Fibroblast of lung (primary cell): Measurements from ENCODE around the gene COG4. TPM values are rescaled to one million over a fixed set of nuclear protein-coding genes. Genes with fewer than 3 reads are reported as not detected.
A peak's percentile ranks its signal among the peaks of the same experiment; 100 is the strongest.

Experiments
- DNase-seq, 2 donors: peaks; one replicate each; pipeline versions ENCODE4 v3.0.0 to v3.0.0-alpha.2; 2010; ENCODE audit warnings: low read depth in 2 of 2
- H2AFZ ChIP-seq: 2 replicates; pipeline ENCODE4 v1.5.1; 2012; ENCODE audit warnings: low read length, control low read depth, inconsistent platforms
- H3K27ac ChIP-seq: 2 replicates; pipeline ENCODE4 v1.5.1; 2011; ENCODE audit warnings: low read length, control low read depth; ENCODE audit not compliant: insufficient read depth
- H3K27me3 ChIP-seq: 2 replicates; pipeline ENCODE4 v1.5.1; 2011; ENCODE audit warnings: mild to moderate bottlenecking, low read length; ENCODE audit not compliant: control insufficient read depth, insufficient read depth
- H3K36me3 ChIP-seq: 2 replicates; pipeline ENCODE4 v1.5.1; 2011; ENCODE audit warnings: low read length; ENCODE audit not compliant: control insufficient read depth, insufficient read depth
- H3K4me1 ChIP-seq: 2 replicates; pipeline ENCODE4 v1.5.1; 2011; ENCODE audit warnings: low read length; ENCODE audit not compliant: control insufficient read depth, insufficient read depth; ENCODE audit errors: extremely low read depth
- H3K4me2 ChIP-seq: 2 replicates; pipeline ENCODE4 v1.5.1; 2011; ENCODE audit warnings: low read length, control low read depth; ENCODE audit not compliant: insufficient read depth; ENCODE audit errors: extremely low read depth
- H3K4me3 ChIP-seq, 4 experiments: fragments of 200-600 bp in 1 of 4; sonication (generic) in 1 of 4; replicated peaks in 1 of 4; 2 replicates each; pipeline ENCODE4 v1.5.1; 2011 to 2016; ENCODE audit warnings: low read length in 4 of 4, low read depth in 3 of 4, mild to moderate bottlenecking in 3 of 4, control low read depth in 2 of 4, inconsistent platforms in 1 of 4, mixed read lengths in 1 of 4; ENCODE audit not compliant: insufficient read depth in 1 of 4; ENCODE audit errors: control extremely low read depth in 1 of 4
- H3K79me2 ChIP-seq: 2 replicates; pipeline ENCODE4 v1.5.1; 2012; ENCODE audit warnings: mild to moderate bottlenecking, low read length, inconsistent platforms; ENCODE audit not compliant: control insufficient read depth, insufficient read depth
- H3K9ac ChIP-seq: 2 replicates; pipeline ENCODE4 v1.5.1; 2011; ENCODE audit warnings: mild to moderate bottlenecking, low read length, control low read depth; ENCODE audit not compliant: insufficient read depth
- H3K9me3 ChIP-seq: 2 replicates; pipeline ENCODE4 v1.5.1; 2012; ENCODE audit warnings: low read depth, low read length; ENCODE audit not compliant: control insufficient read depth, insufficient read depth
- H4K20me1 ChIP-seq: 2 replicates; pipeline ENCODE4 v1.5.1; 2011; ENCODE audit warnings: low read length; ENCODE audit not compliant: control insufficient read depth, insufficient read depth; ENCODE audit errors: extremely low read depth
- EZH2 ChIP-seq: IDR thresholded peaks from 2 replicates; pipeline ENCODE4 v1.5.1; 2012; ENCODE audit warnings: low read length, control low read depth, mild to moderate bottlenecking; ENCODE audit errors: missing control alignments
- polyA plus RNA-seq, 2 donors: library from polyadenylated mRNA; depleted of rRNA in 1 of 2; stranded (reverse) in 1 of 2; unstranded in 1 of 2; fragments of >200 nt; gene quantifications; 2 replicates each; pipeline ENCODE4 v1.2.1, GENCODE V29; 2011 to 2012; ENCODE audit warnings: missing spikeins in 1 of 2
- total RNA-seq: library from RNA; depleted of rRNA; stranded (reverse); fragments of >200 nt; gene quantifications from 2 replicates; pipeline ENCODE4 v1.2.1, GENCODE V29; 2014
- TF ChIP-seq, protein P1 (sequence below), 2 donors: IDR thresholded peaks in 1 of 2; conservative IDR thresholded peaks in 1 of 2; 1 replicate in 1 of 2; 2 replicates in 1 of 2; pipeline ENCODE4 v1.5.1; 2011 to 2012; ENCODE audit warnings: low read length in 2 of 2, control low read depth in 1 of 2, inconsistent platforms in 1 of 2, low read depth in 1 of 2, mild to moderate bottlenecking in 1 of 2

Gene COG4
- total and polyA plus RNA-seq, 2 donors (not counting 1 experiment from before 2014, with no cell fraction given), result 36.2 to 117 TPM

DNA sequence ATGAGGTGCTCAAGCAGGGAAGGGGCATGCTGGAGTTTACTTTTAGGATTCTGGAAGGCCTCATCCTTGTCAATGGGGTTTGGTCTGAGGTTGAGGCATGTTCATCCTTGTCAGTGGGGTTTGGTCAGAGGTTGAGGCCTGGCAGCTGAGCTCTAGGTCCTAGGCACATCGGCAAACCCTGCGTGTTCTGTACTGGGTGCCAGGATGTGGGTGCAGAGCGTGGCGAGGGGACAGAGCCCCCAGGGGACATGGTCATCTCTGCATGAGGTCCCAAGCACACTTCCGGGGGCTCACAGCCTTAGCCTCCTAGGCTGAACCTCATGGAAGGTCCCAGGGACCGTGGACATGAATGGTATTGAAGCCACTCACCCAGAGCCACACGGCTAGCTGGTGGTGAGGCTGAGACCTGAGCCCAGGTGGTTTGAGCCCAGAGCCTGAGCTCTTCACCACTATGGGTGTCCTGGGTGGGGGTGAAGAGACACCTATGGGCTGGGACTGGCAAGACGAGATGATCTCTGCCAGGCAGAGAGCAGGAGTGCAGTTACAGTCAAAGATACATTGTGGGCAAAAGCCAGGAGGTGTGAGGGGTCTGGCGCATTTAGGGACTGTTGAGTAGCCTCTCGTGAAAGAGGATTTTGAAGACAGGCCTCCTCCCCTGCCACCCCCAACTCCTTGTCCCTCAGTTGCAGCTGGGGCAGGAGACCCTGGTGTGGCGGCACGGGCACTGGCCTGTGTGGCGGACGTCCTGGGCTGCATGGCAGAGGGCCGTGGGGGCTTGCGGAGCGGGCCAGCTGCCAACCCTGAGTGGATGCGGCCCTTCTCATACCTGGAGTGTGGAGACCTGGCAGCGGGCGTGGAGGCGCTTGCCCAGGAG, 49.7 kb downstream of the COG4 start:
- no peak overlapping the region for H3K4me2 ChIP-seq
- no peak overlapping the region for H2AFZ ChIP-seq
- no peak overlapping the region for H3K27ac ChIP-seq
- TF ChIP-seq EZH2, result no peak
- TF ChIP-seq, protein P1, sequence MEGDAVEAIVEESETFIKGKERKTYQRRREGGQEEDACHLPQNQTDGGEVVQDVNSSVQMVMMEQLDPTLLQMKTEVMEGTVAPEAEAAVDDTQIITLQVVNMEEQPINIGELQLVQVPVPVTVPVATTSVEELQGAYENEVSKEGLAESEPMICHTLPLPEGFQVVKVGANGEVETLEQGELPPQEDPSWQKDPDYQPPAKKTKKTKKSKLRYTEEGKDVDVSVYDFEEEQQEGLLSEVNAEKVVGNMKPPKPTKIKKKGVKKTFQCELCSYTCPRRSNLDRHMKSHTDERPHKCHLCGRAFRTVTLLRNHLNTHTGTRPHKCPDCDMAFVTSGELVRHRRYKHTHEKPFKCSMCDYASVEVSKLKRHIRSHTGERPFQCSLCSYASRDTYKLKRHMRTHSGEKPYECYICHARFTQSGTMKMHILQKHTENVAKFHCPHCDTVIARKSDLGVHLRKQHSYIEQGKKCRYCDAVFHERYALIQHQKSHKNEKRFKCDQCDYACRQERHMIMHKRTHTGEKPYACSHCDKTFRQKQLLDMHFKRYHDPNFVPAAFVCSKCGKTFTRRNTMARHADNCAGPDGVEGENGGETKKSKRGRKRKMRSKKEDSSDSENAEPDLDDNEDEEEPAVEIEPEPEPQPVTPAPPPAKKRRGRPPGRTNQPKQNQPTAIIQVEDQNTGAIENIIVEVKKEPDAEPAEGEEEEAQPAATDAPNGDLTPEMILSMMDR (conservative IDR thresholded peaks at IDR 0.05 in 1 of 2, IDR thresholded peaks at IDR 0.05 in 1 of 2; ENCODE audit: low read depth in 1 of 2, low read length in 2 of 2), result no peak
- no peak overlapping the region for H3K9ac ChIP-seq
- H3K27me3 ChIP-seq, result no peaks in the 10 kb centered on the region
- H3K79me2 ChIP-seq, result no peaks in the 10 kb centered on the region
- peaks cover 16% of the 10 kb centered on the region for H3K4me1 ChIP-seq
- peaks cover 7% of the 10 kb centered on the region for H3K36me3 ChIP-seq
- no peaks in the 10 kb centered on the region for H4K20me1 ChIP-seq
- no peak overlapping the region for H3K4me3 ChIP-seq
- DNase-seq, result no peak
- no peaks in the 10 kb centered on the region for H3K9me3 ChIP-seq

- H3K27ac ChIP-seq, result no peak overlapping the region
Measured at GRCh38 chr16:70472786-70473433, 50.4 kb downstream of the COG4 start.

GRCh38 chr16:70470927-70471341, 52.4 kb downstream of the COG4 start:
- Histone ChIP-seq H3K27me3 (no peaks in the 10 kb centered on the region), H3K9ac (no peak overlapping the region), H3K9me3 (no peaks in the 10 kb centered on the region), H3K4me1 (no peaks in the 10 kb centered on the region), H3K36me3 (peaks cover 2% of the 10 kb centered on the region), H4K20me1 (no peaks in the 10 kb centered on the region), H3K79me2 (no peaks in the 10 kb centered on the region), H3K4me2 (no peak overlapping the region), H2AFZ (no peak overlapping the region), H3K4me3 (no peak overlapping the region), H3K27ac (no peak overlapping the region)
- TF ChIP-seq EZH2, result no peak
- TF ChIP-seq, protein P1 (conservative IDR thresholded peaks at IDR 0.05 in 1 of 2, IDR thresholded peaks at IDR 0.05 in 1 of 2; ENCODE audit: low read depth in 1 of 2, low read length in 2 of 2), result peak; percentile 6 to 42
- DNase-seq, result peak in 1 of 2 donors; percentile 23

More at GRCh38 chr16:70472786-70473433, 50.4 kb downstream of the COG4 start:
- TF ChIP-seq, protein P1 (conservative IDR thresholded peaks at IDR 0.05 in 1 of 2, IDR thresholded peaks at IDR 0.05 in 1 of 2; ENCODE audit: low read depth in 1 of 2, low read length in 2 of 2), result no peak
- TF ChIP-seq EZH2, result no peak
- Histone ChIP-seq H3K9me3 (no peaks in the 10 kb centered on the region), H3K79me2 (no peaks in the 10 kb centered on the region), H2AFZ (no peak overlapping the region), H3K36me3 (peaks cover 2% of the 10 kb centered on the region), H3K27me3 (no peaks in the 10 kb centered on the region), H3K4me3 (no peak overlapping the region), H3K4me1 (peaks cover 13% of the 10 kb centered on the region), H4K20me1 (no peaks in the 10 kb centered on the region), H3K9ac (no peak overlapping the region), H3K4me2 (no peak overlapping the region)
- no peak for DNase-seq
